Ovary (tissue), 9 donors: Measurements from ENCODE around the gene CYP27B1. TPM values are rescaled to one million over a fixed set of nuclear protein-coding genes. Genes with fewer than 3 reads are reported as not detected.

Experiments used
- DNase-seq, 5 donors: peaks; one replicate each; pipeline ENCODE4 v3.0.0-alpha.2; 2019 to 2020
- H3K27ac ChIP-seq, 2 donors: fragments of 200-600 bp; one replicate each; pipeline versions ENCODE4 v1.5.1 to v1.8.0; 2019 to 2022
- H3K27me3 ChIP-seq: fragments of 200-600 bp; one replicate; pipeline ENCODE4 v1.8.0; 2022
- H3K36me3 ChIP-seq: fragments of 200-600 bp; sonication (generic); one replicate; pipeline ENCODE4 v1.5.1; 2019
- H3K4me1 ChIP-seq: one replicate; pipeline ENCODE4 v1.8.1; 2013; ENCODE audit warnings: mild to moderate bottlenecking, moderate library complexity; ENCODE audit not compliant: insufficient read depth
- H3K4me3 ChIP-seq: fragments of 200-600 bp; sonication (generic); one replicate; pipeline ENCODE4 v1.5.1; 2017
- H3K9me3 ChIP-seq, 2 donors: fragments of 200-600 bp in 1 of 2; sonication (generic) in 1 of 2; one replicate each; pipeline versions ENCODE4 v1.5.1 to v1.8.1; 2013 to 2019; ENCODE audit warnings: mild to moderate bottlenecking in 1 of 2, moderate library complexity in 1 of 2
- EP300 ChIP-seq: sonication (generic); formaldehyde crosslinking; IDR thresholded peaks from one replicate; pipeline ENCODE4 v1.6.1; 2017; ENCODE audit warnings: antibody characterized with exemption
- POLR2A ChIP-seq: fragments of 450-650 bp; IDR thresholded peaks from one replicate; pipeline ENCODE4 v1.6.1; 2017; ENCODE audit warnings: antibody characterized with exemption, mild to moderate bottlenecking, moderate library complexity
- WGBS, 3 donors: extraction: QIAGEN DNeasy Blood & Tissue Kit in 1 of 3; methylation state at CpG; one replicate each; pipeline versions ENCODE4 v1.1.5 to v1.1.7; 2013 to 2017; 5-methylcytosine and 5-hydroxymethylcytosine counted together
- intact Hi-C, 4 donors: fragments of 100-400 bp; cut with DNase I; formaldehyde crosslinking; loops; one replicate each; pipeline versions ENCODE4 v1.11.0 to v1.15.1; 2022 to 2023
- microRNA-seq, 3 donors: library from miRNA; unstranded; fragments of <30 nt; microRNA quantifications; one replicate each; pipeline versions ENCODE4 to v1.2.0, GENCODE V29; 2019 to 2020
- polyA plus RNA-seq, 2 donors: library from polyadenylated mRNA; stranded (reverse); fragments of 200-250 nt in 1 of 2; fragments of 350-450 nt in 1 of 2; fragmentation: Illumina TruSeq in 1 of 2; extraction: RNeasy Lipid Tissue Mini Kit (QIAGEN cat#74804) in 1 of 2; gene quantifications; one replicate each; pipeline ENCODE4 v1.2.3, GENCODE V29; 2013 to 2014
- small RNA-seq: library from RNA; depleted of rRNA; stranded (forward); fragments of <200 nt; gene quantifications from one replicate; pipeline ENCODE3, GENCODE V24; 2016
- total RNA-seq, 7 donors: library from RNA; depleted of rRNA in 2 of 7; stranded (reverse); fragments of >200 nt in 2 of 7; fragmentation: NEBNext Ultra II Directional in 3 of 7; extraction: Animal tissue kit (Norgen Biotek cat#: 25700) in 3 of 7; gene quantifications; one replicate each; pipeline versions ENCODE4 v1.1.0 to v1.2.4, GENCODE V29; 2016 to 2023
- TF ChIP-seq, protein P1 (sequence below), 3 donors: fragments of 450-650 bp in 2 of 3; fragments of 200-600 bp in 1 of 3; IDR thresholded peaks; one replicate each; pipeline versions ENCODE4 v1.5.1 to v1.8.0; 2016 to 2022; ENCODE audit warnings: antibody characterized with exemption in 3 of 3, mild to moderate bottlenecking in 1 of 3
- donor health status: DM: no; HTN: no; CAD: no; lungs with moderate emphysema.
- donor health status: DM: no; HTN: no; CAD: no.
- donor health status: Bipolar disorder and iron deficiency.
- donor health status: DM: yes; HTN: yes; CAD: no.
- donor health status: DM: no; HTN: no; CAD: no.
- donor health status: DM: yes; HTN: yes; CAD: no.

CYP27B1 gene
- total and polyA plus RNA-seq, 9 donors: 0.12 to 2.5 (median 0.92) TPM

DNA sequence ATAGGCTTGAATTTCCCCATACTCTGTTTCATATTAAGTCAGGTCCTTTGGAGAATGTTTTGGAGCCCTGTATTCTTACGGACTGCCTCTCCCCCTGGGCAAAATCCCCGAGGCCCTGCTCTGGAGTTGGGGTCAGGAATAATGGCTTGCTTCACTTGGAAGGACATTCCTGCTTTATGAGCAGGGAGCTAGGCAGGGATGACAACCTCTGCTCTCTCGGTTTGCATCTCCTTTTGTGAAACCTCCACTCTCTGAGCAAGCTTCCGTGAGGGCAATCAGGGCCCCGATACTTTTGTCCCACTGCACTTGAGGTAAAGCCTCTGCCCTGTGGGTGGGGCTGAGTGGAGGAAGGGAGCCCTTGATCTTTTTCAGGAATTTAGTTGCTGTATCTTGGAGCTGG lies 53.7 kb downstream of the CYP27B1 start:
- Histone ChIP-seq H3K36me3 (no peaks in the 10 kb centered on the region), H3K27me3 (no peaks in the 10 kb centered on the region), H3K4me3 (no peak overlapping the region), H3K27ac (no peak overlapping the region), H3K9me3 (no peaks in the 10 kb centered on the region), H3K4me1 (no peaks in the 10 kb centered on the region)
- WGBS, 3 donors: 90 to 93% (median 91%) methylated on average over 5 of the region's 5 CpGs
- TF ChIP-seq POLR2A (no peak), EP300 (no peak)
- TF ChIP-seq, protein P1, sequence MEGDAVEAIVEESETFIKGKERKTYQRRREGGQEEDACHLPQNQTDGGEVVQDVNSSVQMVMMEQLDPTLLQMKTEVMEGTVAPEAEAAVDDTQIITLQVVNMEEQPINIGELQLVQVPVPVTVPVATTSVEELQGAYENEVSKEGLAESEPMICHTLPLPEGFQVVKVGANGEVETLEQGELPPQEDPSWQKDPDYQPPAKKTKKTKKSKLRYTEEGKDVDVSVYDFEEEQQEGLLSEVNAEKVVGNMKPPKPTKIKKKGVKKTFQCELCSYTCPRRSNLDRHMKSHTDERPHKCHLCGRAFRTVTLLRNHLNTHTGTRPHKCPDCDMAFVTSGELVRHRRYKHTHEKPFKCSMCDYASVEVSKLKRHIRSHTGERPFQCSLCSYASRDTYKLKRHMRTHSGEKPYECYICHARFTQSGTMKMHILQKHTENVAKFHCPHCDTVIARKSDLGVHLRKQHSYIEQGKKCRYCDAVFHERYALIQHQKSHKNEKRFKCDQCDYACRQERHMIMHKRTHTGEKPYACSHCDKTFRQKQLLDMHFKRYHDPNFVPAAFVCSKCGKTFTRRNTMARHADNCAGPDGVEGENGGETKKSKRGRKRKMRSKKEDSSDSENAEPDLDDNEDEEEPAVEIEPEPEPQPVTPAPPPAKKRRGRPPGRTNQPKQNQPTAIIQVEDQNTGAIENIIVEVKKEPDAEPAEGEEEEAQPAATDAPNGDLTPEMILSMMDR (IDR thresholded peaks at IDR 0.05): no peak
- DNase-seq: no peak
- intact Hi-C loops: no loop called here

DNA sequence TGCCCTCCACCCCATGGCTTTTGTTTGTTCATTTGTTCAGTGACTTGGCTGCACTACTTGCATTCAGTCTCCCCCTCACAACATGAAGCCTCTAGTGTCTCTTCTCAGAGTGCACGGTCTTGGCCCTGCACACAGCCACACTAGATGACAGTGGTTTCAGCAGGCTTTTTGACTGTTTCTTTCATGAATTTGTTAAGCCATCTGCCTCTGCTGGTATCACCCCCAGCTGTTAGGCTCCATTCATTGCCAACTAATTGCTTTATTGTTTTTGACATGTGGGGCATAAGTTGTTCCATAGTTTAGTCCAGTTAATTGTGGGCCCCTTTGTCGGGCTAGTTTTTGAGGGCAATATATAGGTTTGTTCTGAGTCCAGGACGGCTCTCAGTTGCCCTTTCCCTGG lies 54.2 kb downstream of the CYP27B1 start:
- no peak overlapping the region for H3K4me3 ChIP-seq
- intact Hi-C loops: no loop called here
- H3K27me3 ChIP-seq: no peaks in the 10 kb centered on the region
- 92 to 93% (median 92%) methylated on average over 3 of the region's 3 CpGs for WGBS, 3 donors
- no peak overlapping the region for H3K27ac ChIP-seq
- H3K36me3 ChIP-seq: no peaks in the 10 kb centered on the region
- no peak for DNase-seq
- TF ChIP-seq, protein P1 (IDR thresholded peaks at IDR 0.05): no peak
- no peak for TF ChIP-seq POLR2A
- no peak for TF ChIP-seq EP300
- no peaks in the 10 kb centered on the region for H3K9me3 ChIP-seq
- no peaks in the 10 kb centered on the region for H3K4me1 ChIP-seq

Small RNA genes lying within 50 kb of the gene (microRNA-seq; reads per million reads assigned to microRNA genes)
- 0 reads per million in 3 donors for gene MIR6759

Small RNA genes lying within 50 kb of the gene (small RNA-seq; reads per million reads assigned to genes)
- not detected for gene RNU6-1083P

Other genes starting within 250 kb of the CYP27B1 start
- 10 to 100 TPM; 22.1 to 84.9 (median 29.2) TPM for gene DDIT3, start 246.6 kb downstream of the CYP27B1 start, total RNA-seq
- 10 to 100 TPM; 34.9 to 62.1 TPM for gene DDIT3, start 246.6 kb downstream of the CYP27B1 start, polyA plus RNA-seq
- 100 to 1,000 TPM in 2 of 7 donors, 10 to 100 TPM in 5; 25.2 to 122 (median 79.7) TPM for gene MBD6, start 244.3 kb downstream of the CYP27B1 start, total RNA-seq
- gene MBD6, start 244.3 kb downstream of the CYP27B1 start, polyA plus RNA-seq: 10 to 100 TPM; 18.1 to 35.0 TPM
- gene DCTN2, start 219.9 kb downstream of the CYP27B1 start, total RNA-seq: 100 to 1,000 TPM in 1 of 7 donors, 10 to 100 TPM in 6; 70.7 to 100 (median 97.4) TPM
- 100 to 1,000 TPM; 128 to 226 TPM for gene DCTN2, start 219.9 kb downstream of the CYP27B1 start, polyA plus RNA-seq
- under 1 TPM in 6 of 7 donors, not detected in 1; 0.08 to 0.48 (median 0.30) TPM for gene KIF5A, start 217.0 kb downstream of the CYP27B1 start, total RNA-seq
- under 1 TPM; 0.15 to 0.48 TPM for gene KIF5A, start 217.0 kb downstream of the CYP27B1 start, polyA plus RNA-seq
- 10 to 100 TPM; 16.9 to 30.4 (median 21.2) TPM for gene PIP4K2C, start 175.9 kb downstream of the CYP27B1 start, total RNA-seq
- gene PIP4K2C, start 175.9 kb downstream of the CYP27B1 start, polyA plus RNA-seq: 10 to 100 TPM; 13.1 to 42.0 TPM
- 10 to 100 TPM; 50.0 to 75.2 (median 57.8) TPM for gene DTX3, start 162.3 kb downstream of the CYP27B1 start, total RNA-seq
- 10 to 100 TPM; 37.9 to 56.2 TPM for gene DTX3, start 162.3 kb downstream of the CYP27B1 start, polyA plus RNA-seq
- gene ARHGEF25, start 155.6 kb downstream of the CYP27B1 start, total RNA-seq: 10 to 100 TPM; 22.1 to 48.4 (median 37.1) TPM
- 10 to 100 TPM; 47.4 to 48.8 TPM for gene ARHGEF25, start 155.6 kb downstream of the CYP27B1 start, polyA plus RNA-seq
- gene B4GALNT1, start 133.9 kb downstream of the CYP27B1 start, total RNA-seq: 1 to 10 TPM in 1 of 7 donors, under 1 TPM in 6; 0.28 to 1.5 (median 0.56) TPM
- gene B4GALNT1, start 133.9 kb downstream of the CYP27B1 start, polyA plus RNA-seq: 1 to 10 TPM in 1 of 2 donors, under 1 TPM in 1; 0.22 to 1.3 TPM
- 100 to 1,000 TPM; 128 to 227 (median 200) TPM for gene OS9, start 72.9 kb downstream of the CYP27B1 start, total RNA-seq
- gene OS9, start 72.9 kb downstream of the CYP27B1 start, polyA plus RNA-seq: 100 to 1,000 TPM; 197 to 387 TPM
- under 1 TPM; 0.34 to 0.99 (median 0.60) TPM for gene AGAP2, start 28.3 kb downstream of the CYP27B1 start, total RNA-seq
- 1 to 10 TPM in 1 of 2 donors, under 1 TPM in 1; 0.33 to 1.3 TPM for gene AGAP2, start 28.3 kb downstream of the CYP27B1 start, polyA plus RNA-seq
- 10 to 100 TPM; 27.7 to 64.0 (median 32.5) TPM for gene TSPAN31, start 22.0 kb downstream of the CYP27B1 start, total RNA-seq
- gene TSPAN31, start 22.0 kb downstream of the CYP27B1 start, polyA plus RNA-seq: 10 to 100 TPM; 44.0 to 63.7 TPM
- 100 to 1,000 TPM; 111 to 175 (median 122) TPM for gene CDK4, start 14.8 kb downstream of the CYP27B1 start, total RNA-seq
- gene CDK4, start 14.8 kb downstream of the CYP27B1 start, polyA plus RNA-seq: 100 to 1,000 TPM in 1 of 2 donors, 10 to 100 TPM in 1; 82.7 to 127 TPM
- 10 to 100 TPM in 1 of 7 donors, 1 to 10 TPM in 6; 5.0 to 15.2 (median 7.7) TPM for gene MARCHF9, start 12.0 kb downstream of the CYP27B1 start, total RNA-seq
- 1 to 10 TPM; 5.0 to 7.9 TPM for gene MARCHF9, start 12.0 kb downstream of the CYP27B1 start, polyA plus RNA-seq
- gene METTL1, start 5.0 kb upstream of the CYP27B1 start, total RNA-seq: 10 to 100 TPM in 6 of 7 donors, 1 to 10 TPM in 1; 5.7 to 48.6 (median 26.4) TPM
- gene METTL1, start 5.0 kb upstream of the CYP27B1 start, polyA plus RNA-seq: 10 to 100 TPM; 10.6 to 29.3 TPM
- 10 to 100 TPM; 11.0 to 18.0 (median 15.2) TPM for gene EEF1AKMT3, start 5.5 kb upstream of the CYP27B1 start, total RNA-seq
- gene EEF1AKMT3, start 5.5 kb upstream of the CYP27B1 start, polyA plus RNA-seq: 10 to 100 TPM; 10.4 to 15.0 TPM
- 10 to 100 TPM; 13.2 to 23.0 (median 20.1) TPM for gene TSFM, start 15.7 kb upstream of the CYP27B1 start, total RNA-seq
- gene TSFM, start 15.7 kb upstream of the CYP27B1 start, polyA plus RNA-seq: 10 to 100 TPM; 17.5 to 28.1 TPM
- gene AVIL, start 51.7 kb upstream of the CYP27B1 start, total RNA-seq: 1 to 10 TPM; 1.4 to 5.3 (median 4.7) TPM
- 1 to 10 TPM; 2.9 to 8.1 TPM for gene AVIL, start 51.7 kb upstream of the CYP27B1 start, polyA plus RNA-seq
- gene CTDSP2, start 79.7 kb upstream of the CYP27B1 start, total RNA-seq: 100 to 1,000 TPM in 6 of 7 donors, 10 to 100 TPM in 1; 73.1 to 212 (median 189) TPM
- 100 to 1,000 TPM in 1 of 2 donors, 10 to 100 TPM in 1; 94.8 to 165 TPM for gene CTDSP2, start 79.7 kb upstream of the CYP27B1 start, polyA plus RNA-seq
- gene ATP23, start 174.5 kb upstream of the CYP27B1 start, total RNA-seq: 1 to 10 TPM; 2.7 to 5.5 (median 5.1) TPM
- 1 to 10 TPM; 3.6 to 4.0 TPM for gene ATP23, start 174.5 kb upstream of the CYP27B1 start, polyA plus RNA-seq